MCF 10A (cell line): ENCODE data around the gene HS6ST1. TPM values are rescaled to one million over a fixed set of nuclear protein-coding genes. Genes with fewer than 3 reads are reported as not detected.

Experiments used
- BruUV-seq: library from RNA; stranded (reverse); fragments of 400-500 nt; replicated peaks from 2 replicates; lab custom pipeline; 2021; lab: Mats Ljungman, UMichigan
- CTCF ChIA-PET: fragments of 300-600 bp; sonication (Branson Sonifier 250); formaldehyde crosslinking; extraction: SDS; loops from one replicate; lab custom pipeline; 2021; ENCODE audit warnings: antibody characterized with exemption, inconsistent platforms; lab: Yijun Ruan, JAX
- POLR2A ChIA-PET: fragments of 300-600, 350-650 bp; sonication (Branson Sonifier 250); formaldehyde crosslinking; extraction: SDS; loops from one replicate; lab custom pipeline; 2020; ENCODE audit warnings: antibody characterized with exemption, inconsistent platforms; lab: Yijun Ruan, JAX
- DNase-seq: peaks from one replicate; pipeline ENCODE4 v3.0.0-alpha.2; 2018; ENCODE audit not compliant: unreplicated experiment
- H3K27ac Mint-ChIP-seq: one replicate; pipeline ENCODE4 v1.8.0; 2022; ENCODE audit warnings: mild to moderate bottlenecking, low read depth, mixed read lengths; ENCODE audit not compliant: unreplicated experiment
- H3K27me3 Mint-ChIP-seq: one replicate; pipeline ENCODE4 v1.8.0; 2022; ENCODE audit warnings: mixed read lengths; ENCODE audit not compliant: insufficient read depth, unreplicated experiment
- H3K36me3 Mint-ChIP-seq: one replicate; pipeline ENCODE4 v1.8.0; 2022; ENCODE audit warnings: mild to moderate bottlenecking, moderate library complexity, mixed read lengths; ENCODE audit not compliant: insufficient read depth, unreplicated experiment
- H3K4me1 Mint-ChIP-seq: one replicate; pipeline ENCODE4 v1.8.0; 2022; ENCODE audit warnings: mixed read lengths; ENCODE audit not compliant: insufficient read depth, unreplicated experiment
- H3K4me3 Mint-ChIP-seq: one replicate; pipeline ENCODE4 v1.8.0; 2022; ENCODE audit warnings: mild to moderate bottlenecking, moderate library complexity, mixed read lengths; ENCODE audit not compliant: unreplicated experiment
- H3K9me3 Mint-ChIP-seq: one replicate; pipeline ENCODE4 v1.8.0; 2022; ENCODE audit warnings: mixed read lengths; ENCODE audit not compliant: unreplicated experiment
- intact Hi-C: fragments of 100-400 bp; cut with micrococcal nuclease; formaldehyde crosslinking; loops from 2 replicates; pipeline ENCODE4 v1.14.1; 2022
- total RNA-seq: library from RNA; stranded (reverse); gene quantifications from 2 replicates; pipeline ENCODE4 v1.2.3, GENCODE V29; 2022
- TF ChIP-seq, protein P1 (sequence below): fragments of 200-600 bp; IDR thresholded peaks from one replicate; pipeline ENCODE4 v1.8.0; 2022; ENCODE audit warnings: antibody characterized with exemption, mild to moderate bottlenecking; ENCODE audit not compliant: unreplicated experiment

The HS6ST1 gene
- total RNA-seq, 1 experiment from 2014 or later: 9.6 TPM

- peaks cover 6% of the 10 kb centered on the region for H3K4me1 Mint-ChIP-seq
- no peak overlapping the region for H3K27ac Mint-ChIP-seq
- BruUV-seq: no TSS peak
- POLR2A ChIA-PET: no interaction called here
- intact Hi-C loops: no loop called here
- no peaks in the 10 kb centered on the region for H3K27me3 Mint-ChIP-seq
- H3K36me3 Mint-ChIP-seq: no peaks in the 10 kb centered on the region
- DNase-seq: peak; percentile 36
- no peaks in the 10 kb centered on the region for H3K9me3 Mint-ChIP-seq
- TF ChIP-seq, protein P1, sequence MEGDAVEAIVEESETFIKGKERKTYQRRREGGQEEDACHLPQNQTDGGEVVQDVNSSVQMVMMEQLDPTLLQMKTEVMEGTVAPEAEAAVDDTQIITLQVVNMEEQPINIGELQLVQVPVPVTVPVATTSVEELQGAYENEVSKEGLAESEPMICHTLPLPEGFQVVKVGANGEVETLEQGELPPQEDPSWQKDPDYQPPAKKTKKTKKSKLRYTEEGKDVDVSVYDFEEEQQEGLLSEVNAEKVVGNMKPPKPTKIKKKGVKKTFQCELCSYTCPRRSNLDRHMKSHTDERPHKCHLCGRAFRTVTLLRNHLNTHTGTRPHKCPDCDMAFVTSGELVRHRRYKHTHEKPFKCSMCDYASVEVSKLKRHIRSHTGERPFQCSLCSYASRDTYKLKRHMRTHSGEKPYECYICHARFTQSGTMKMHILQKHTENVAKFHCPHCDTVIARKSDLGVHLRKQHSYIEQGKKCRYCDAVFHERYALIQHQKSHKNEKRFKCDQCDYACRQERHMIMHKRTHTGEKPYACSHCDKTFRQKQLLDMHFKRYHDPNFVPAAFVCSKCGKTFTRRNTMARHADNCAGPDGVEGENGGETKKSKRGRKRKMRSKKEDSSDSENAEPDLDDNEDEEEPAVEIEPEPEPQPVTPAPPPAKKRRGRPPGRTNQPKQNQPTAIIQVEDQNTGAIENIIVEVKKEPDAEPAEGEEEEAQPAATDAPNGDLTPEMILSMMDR: no peak
- no peak overlapping the region for H3K4me3 Mint-ChIP-seq
- CTCF ChIA-PET: interaction anchor here (0.6 kb wide), 1 partner anchor 569 kb away, joined by 3 read pairs; no protein-coding TSS in a partner anchor
Observed at GRCh38 chr2:128292599-128293425, 25.9 kb downstream of the HS6ST1 start.

- no peak for DNase-seq
- H3K27ac Mint-ChIP-seq: no peak overlapping the region
- TF ChIP-seq, protein P1: no peak
- peaks cover 6% of the 10 kb centered on the region for H3K4me1 Mint-ChIP-seq
- BruUV-seq: no TSS peak
- POLR2A ChIA-PET: no interaction called here
- CTCF ChIA-PET: interaction anchor here (0.6 kb wide), 1 partner anchor 568 kb away, joined by 3 read pairs; no protein-coding TSS in a partner anchor
- intact Hi-C loops: no loop called here
- H3K36me3 Mint-ChIP-seq: no peaks in the 10 kb centered on the region
- no peak overlapping the region for H3K4me3 Mint-ChIP-seq
- H3K9me3 Mint-ChIP-seq: no peaks in the 10 kb centered on the region
- no peaks in the 10 kb centered on the region for H3K27me3 Mint-ChIP-seq
Observed at GRCh38 chr2:128291844-128292598, 26.6 kb downstream of the HS6ST1 start.

- ChIA-PET CTCF (interaction anchor here (1.3 kb wide), 1 partner anchor 10 kb away, joined by 4 read pairs; no protein-coding TSS in a partner anchor), POLR2A (no interaction called here)
- BruUV-seq: no TSS peak
- no peak for DNase-seq
- TF ChIP-seq, protein P1: no peak
- Mint-ChIP-seq H3K27ac (no peak overlapping the region), H3K36me3 (no peaks in the 10 kb centered on the region), H3K27me3 (no peaks in the 10 kb centered on the region), H3K9me3 (no peaks in the 10 kb centered on the region), H3K4me1 (peaks cover 6% of the 10 kb centered on the region), H3K4me3 (no peak overlapping the region)
- intact Hi-C loops: no loop called here
Observed at GRCh38 chr2:128291161-128291843, 27.4 kb downstream of the HS6ST1 start.
